Upper lobe of left lung (tissue), 4 donors: Measurements from ENCODE around the gene COX17.

Source experiments
- CTCF ChIP-seq, 6 experiments: fragments of 450-650 bp in 4 of 6; fragments of 200-600 bp in 2 of 6; sonication (generic) in 2 of 6; IDR thresholded peaks; one replicate each; pipeline ENCODE4 v1.5.1; 2016 to 2019; ENCODE audit warnings: antibody characterized with exemption in 6 of 6
- EP300 ChIP-seq, 4 donors: sonication (generic); formaldehyde crosslinking; IDR thresholded peaks; one replicate each; pipeline ENCODE4 v1.5.1; 2017; ENCODE audit warnings: antibody characterized with exemption in 4 of 4, control low read depth in 2 of 4
- POLR2A ChIP-seq, 4 donors: fragments of 450-650 bp; IDR thresholded peaks; one replicate each; pipeline ENCODE4 v1.5.1; 2016 to 2017; ENCODE audit warnings: antibody characterized with exemption in 4 of 4, mild to moderate bottlenecking in 2 of 4
- POLR2AphosphoS5 ChIP-seq, 2 donors: sonication (generic); formaldehyde crosslinking; IDR thresholded peaks; one replicate each; pipeline ENCODE4 v1.5.1; 2017; ENCODE audit warnings: antibody characterized with exemption in 2 of 2

GRCh38 chr3:119664370-119664769, 12.8 kb downstream of the COX17 start:
- TF ChIP-seq POLR2A (IDR thresholded peaks at IDR 0.05) (no peak), CTCF (IDR thresholded peaks at IDR 0.05) (no peak), POLR2AphosphoS5 (IDR thresholded peaks at IDR 0.05) (no peak), EP300 (IDR thresholded peaks at IDR 0.05) (no peak)
